GM12874 (cell line): ENCODE results near the gene PLCB4.

Experiments used
- TF ChIP-seq, protein P1 (sequence below): IDR thresholded peaks from 2 replicates; pipeline ENCODE4 v1.5.1; 2011; ENCODE audit warnings: low read depth, mild to moderate bottlenecking, control low read depth, low read length, moderate library complexity; ENCODE audit not compliant: insufficient read depth

Gene PLCB4

GRCh38 chr20:9482180-9482579, 413.3 kb downstream of the PLCB4 start:
- TF ChIP-seq, protein P1, sequence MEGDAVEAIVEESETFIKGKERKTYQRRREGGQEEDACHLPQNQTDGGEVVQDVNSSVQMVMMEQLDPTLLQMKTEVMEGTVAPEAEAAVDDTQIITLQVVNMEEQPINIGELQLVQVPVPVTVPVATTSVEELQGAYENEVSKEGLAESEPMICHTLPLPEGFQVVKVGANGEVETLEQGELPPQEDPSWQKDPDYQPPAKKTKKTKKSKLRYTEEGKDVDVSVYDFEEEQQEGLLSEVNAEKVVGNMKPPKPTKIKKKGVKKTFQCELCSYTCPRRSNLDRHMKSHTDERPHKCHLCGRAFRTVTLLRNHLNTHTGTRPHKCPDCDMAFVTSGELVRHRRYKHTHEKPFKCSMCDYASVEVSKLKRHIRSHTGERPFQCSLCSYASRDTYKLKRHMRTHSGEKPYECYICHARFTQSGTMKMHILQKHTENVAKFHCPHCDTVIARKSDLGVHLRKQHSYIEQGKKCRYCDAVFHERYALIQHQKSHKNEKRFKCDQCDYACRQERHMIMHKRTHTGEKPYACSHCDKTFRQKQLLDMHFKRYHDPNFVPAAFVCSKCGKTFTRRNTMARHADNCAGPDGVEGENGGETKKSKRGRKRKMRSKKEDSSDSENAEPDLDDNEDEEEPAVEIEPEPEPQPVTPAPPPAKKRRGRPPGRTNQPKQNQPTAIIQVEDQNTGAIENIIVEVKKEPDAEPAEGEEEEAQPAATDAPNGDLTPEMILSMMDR = no peak

DNA sequence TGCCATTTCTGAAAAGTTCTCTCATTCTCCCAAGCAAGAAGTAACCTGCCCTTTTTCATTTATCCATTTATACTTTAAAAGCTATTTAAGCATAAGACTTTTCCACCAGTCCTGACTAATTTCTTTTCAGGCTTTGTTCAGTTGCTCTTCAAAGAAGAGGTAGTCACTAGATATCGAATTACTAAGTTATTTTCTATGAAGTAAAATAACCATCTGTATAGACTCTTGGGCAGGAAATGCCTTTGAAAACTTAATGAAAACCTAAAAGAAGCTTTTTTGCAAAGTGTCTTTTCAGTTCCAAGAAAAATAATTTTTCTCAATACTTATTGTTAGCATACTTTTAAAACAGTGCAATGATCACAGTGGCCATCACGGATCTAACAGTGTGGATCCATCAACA, 414.2 kb downstream of the PLCB4 start:
- TF ChIP-seq, protein P1 = no peak

- TF ChIP-seq, protein P1 = no peak
Measured at GRCh38 chr20:9485614-9486340, 416.9 kb downstream of the PLCB4 start.

GRCh38 chr20:9487231-9487630, 418.3 kb downstream of the PLCB4 start:
- TF ChIP-seq, protein P1 = no peak

DNA sequence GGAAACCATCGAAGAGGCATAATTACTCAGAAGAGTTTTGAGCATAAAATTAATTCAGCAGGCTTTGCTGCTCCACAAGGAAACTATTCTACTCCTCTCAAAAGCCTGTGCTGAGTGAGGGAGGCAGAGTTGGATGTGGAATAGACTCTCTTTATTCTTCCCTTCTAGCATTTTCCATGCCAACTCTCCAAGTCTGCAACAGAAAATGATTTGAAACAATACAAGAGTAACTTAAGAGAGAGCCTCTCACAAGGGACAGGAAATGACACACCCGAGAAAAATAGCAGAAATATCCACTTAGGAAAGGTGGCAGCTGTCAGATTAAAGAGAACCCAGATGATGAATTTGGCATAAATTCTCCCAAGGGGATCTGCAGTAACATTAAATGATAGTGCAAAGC, 419.2 kb downstream of the PLCB4 start:
- TF ChIP-seq, protein P1 = no peak

DNA sequence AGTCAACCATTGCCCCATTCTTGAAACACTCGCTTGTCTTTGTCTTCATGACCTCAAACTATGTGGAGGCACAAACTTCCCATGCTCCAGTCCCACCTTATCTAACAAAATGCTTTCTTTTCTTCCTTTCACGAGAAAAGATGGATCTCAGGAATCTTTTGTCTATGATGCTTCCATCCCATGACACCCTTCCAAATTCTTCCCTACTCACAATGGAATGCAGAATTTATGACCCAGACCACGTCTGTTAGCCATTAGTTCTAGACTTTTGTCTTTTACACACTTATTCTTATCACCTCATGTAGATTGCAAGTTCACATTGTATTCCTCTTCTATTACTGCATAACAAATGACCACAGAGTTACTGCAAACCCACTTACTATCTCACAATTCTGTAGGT, 421.3 kb downstream of the PLCB4 start:
- TF ChIP-seq, protein P1 = no peak

GRCh38 chr20:9490631-9491030, 421.7 kb downstream of the PLCB4 start:
- TF ChIP-seq, protein P1 = no peak
